GM08714 (cell line): ENCODE results near the gene DRD4.

Source experiments
- H3K4me3 ChIP-seq: fragments of 200-500 bp; sonication (Bioruptor generic); 2 replicates; pipeline ENCODE4 v1.5.1; 2014; ENCODE audit warnings: mild to moderate bottlenecking, low read length, inconsistent platforms
- ZNF274 ChIP-seq: IDR thresholded peaks from 2 replicates; pipeline ENCODE4 v1.6.1; 2012; ENCODE audit warnings: mild to moderate bottlenecking, low read depth, low read length

DRD4 gene

DNA sequence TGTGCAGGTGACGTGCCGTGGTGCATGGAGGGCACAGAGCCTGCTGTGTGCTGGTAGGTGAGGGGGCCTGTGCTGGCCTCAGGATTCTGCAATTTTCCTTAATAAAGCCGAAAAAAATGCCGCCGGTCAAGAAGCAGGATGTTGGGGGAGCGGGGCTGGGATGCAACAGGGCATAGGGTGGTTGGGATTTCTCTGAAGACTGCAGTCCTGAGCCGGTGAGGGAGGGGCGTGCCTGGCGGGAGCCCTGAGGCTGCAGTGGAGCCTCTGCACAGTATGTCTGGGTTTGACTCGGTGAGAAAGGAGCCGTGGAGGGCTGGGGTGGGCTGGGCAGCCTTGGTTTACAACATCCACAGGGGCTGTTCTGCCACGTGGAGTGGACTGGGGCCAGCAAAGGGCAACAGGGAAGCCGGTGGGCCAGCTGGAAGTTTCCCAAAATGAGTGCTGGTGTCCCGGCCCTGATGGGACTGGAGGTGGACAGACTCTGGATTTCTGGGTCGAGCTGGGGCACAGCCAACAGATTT lies 13.7 kb upstream of the DRD4 start:
- TF ChIP-seq ZNF274 = no peak
- H3K4me3 ChIP-seq = no peak overlapping the region

DNA sequence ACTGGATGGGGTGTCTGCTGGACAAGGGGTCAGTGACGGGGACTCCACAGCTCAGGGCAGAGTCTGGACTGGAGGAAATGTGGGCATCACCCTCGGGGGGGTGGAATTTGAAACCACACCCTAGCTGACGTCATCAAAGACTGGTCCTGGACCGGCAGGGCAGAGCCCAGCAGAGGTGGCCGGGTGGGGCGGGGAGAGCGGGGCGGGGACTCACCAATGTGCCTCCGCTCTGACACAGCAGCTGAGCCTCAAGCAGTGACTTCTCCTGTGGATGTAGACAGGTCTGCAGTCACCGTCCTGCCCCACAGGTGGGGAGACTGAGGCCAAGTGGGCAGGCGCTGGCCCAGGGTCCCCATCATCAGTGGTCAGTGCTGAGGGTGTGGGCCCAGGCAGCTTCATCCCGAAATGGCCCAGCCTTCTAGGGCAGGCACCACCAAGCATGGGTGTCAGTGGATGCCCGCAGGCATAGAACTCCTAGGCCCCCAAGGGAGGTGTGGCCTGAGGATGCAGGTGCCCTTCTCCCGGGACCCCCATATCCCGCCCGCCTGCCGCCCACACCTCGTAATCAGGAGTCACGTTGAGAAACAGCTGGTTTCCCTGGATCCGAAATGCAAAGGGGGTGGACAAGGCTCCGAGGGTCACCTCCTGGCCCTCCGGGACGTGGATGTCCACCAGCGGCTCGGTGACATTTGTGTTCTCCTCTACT lies 12.9 kb upstream of the DRD4 start:
- no peak overlapping the region for H3K4me3 ChIP-seq
- TF ChIP-seq ZNF274 = no peak

DNA sequence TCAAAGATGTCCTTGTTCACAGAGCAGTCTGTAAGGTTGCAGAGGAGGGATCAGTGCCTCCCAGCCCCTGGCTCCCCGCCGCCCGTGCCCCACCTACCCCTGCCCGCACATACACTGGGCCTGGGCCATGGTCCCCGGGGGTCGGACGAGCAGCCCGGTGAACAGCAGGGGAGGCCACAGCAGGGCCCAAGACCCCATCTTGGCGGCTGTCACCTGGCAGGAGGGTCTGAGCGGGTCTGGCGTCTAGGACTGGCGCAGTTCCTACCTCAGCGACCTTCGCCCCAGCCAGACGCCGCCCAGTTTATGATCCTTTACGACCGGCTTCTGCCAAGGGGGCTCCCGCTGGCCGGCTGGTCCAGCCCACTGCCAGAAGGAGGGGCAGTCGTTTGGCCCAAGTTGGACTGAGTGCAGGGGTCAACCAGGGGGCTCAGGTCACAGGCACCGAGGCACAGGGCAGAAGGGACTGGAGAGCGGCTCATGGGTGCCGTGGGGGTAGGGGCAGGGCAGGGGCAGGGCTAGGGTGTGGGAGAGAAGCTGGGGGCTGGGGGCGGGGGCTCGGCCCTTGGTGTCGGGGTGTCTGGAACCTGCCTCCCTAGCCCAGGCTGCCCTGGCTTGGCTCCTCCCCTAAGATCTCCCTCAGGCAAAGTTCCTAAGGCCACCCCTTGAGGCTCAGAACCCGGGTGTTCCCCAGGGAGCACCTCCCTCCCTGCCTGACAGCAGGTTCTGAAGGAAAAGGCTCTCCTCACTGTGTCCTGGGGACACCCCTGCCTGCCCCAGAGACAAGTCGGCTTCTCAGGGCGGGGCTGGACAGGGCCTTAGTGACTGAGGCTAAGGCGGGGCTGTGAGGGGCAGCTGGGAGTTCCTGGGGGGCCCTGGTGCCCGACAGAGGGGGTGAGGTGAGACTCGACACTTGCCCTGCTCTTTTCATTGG lies 12.1 kb upstream of the DRD4 start, which contains the start of gene CDHR5:
Gene CDHR5 (minus strand): TSS at position 251 of the 931 bp plus-strand sequence. CDS start 53 bp downstream, at position 198.
- H3K4me3 ChIP-seq = no peak within 1 kb of the TSS
- no peak for TF ChIP-seq ZNF274

DNA sequence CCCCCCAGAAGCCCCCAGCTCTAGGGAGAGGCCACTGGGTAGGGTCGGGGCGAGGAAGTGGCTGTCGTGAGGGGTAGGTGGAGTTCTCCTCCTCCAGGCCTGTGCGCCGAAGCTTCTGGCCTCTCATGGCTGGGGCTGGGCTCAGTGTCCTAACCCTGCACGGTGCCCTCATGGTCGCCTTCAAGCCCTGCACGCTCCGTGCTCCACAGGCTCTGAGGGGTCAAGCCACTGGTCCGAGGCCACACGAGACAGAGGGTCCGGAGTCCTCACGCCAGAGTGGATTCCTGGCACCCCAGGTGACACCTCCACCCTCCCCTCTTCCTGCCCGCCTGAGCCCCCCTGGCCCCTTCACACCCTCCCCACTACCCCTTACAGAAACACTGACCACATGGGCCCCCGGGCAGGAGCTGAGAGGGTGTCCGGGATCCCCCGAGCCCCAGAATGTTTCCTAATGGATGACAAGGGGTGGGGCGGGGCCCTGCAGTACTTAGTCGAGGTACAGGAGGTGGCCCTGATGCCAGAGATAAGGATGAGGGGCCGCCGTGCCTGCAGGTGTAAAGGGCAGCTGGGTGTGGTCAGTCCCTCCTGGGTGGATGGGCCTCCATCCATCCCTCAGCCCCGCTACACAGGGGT lies 11.3 kb upstream of the DRD4 start:
- no peak for TF ChIP-seq ZNF274
- H3K4me3 ChIP-seq = no peak overlapping the region

DNA sequence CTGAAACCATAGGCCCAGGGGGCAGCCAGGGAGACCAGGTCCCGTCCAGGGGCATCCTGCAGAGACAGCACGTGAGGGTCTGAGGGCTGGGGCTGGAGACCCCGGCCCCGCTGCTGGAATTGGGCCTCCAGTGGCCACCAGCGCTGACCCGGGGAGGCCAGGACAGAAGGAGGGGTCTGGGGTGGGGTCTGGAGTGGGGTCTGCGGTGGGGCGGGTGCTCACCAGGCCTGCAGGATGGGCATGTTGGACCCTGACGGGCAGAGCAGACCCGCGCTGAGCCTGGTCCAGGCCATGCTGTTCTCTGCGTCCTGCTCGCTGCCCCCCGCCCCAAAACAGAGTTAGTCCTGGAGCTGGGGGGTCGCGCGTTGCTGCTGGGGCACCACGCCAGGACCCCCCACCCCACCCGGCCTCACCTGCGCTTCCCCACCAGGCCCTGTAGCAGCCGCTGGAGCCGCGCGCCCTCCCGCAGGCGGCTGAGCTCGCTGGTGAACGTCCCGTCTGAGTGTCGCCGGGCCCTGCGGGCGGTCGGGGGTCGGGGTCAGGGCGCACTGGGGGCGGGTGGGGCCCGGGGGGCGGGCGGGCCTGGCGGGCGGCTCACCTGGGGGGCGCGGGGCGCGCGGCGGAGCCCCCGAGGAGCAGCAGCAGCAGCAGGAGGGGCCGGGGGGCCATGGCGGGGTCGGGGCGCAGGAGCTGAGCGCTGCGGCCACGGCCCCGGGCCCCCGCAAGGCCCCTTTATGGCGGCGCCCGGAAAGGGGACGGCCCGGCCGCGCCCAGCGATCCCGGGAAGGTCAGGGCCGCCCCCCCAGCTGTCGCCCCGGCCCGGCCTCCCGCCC lies 10.4 kb upstream of the DRD4 start, which contains the start of gene SCT:
Gene SCT (minus strand): TSS at position 707 of the 833 bp plus-strand sequence. CDS start 38 bp downstream, at position 669.
- no peak within 1 kb of the TSS for H3K4me3 ChIP-seq
- TF ChIP-seq ZNF274 = no peak

DNA sequence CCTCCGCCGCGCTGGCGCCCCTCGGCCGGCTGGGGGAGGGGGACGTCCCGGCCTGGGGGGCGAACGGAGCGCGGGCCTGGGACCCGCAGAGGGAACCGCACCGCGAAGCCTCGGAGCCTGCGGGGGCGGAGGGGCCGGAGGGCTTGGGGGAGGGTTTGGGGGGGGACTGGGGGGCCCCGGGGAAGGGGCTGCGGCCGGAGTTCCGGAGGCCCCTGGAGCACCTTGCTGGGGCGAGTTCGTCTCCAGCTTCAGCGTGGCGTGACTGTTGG lies 9.8 kb upstream of the DRD4 start:
- H3K4me3 ChIP-seq = no peak overlapping the region
- no peak for TF ChIP-seq ZNF274

DNA sequence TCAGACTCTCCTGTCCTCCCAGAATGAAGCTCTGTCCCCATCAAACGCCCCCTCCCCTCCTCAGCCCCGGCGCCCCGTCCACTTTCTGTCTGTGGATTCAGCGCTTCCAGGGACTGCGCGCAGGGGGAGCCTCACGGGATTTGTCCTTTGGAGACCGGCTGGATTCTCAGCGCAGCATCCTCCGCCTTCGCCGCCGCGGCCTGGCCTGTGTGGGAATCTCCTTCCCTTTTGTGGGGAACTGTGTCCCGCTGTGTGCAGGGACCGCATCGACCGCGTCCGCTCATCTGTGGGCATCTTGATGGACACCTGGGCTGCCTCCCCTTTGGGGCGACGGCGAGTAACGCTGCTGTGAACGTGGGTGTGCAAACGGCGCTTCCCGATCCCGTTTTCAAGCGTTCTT lies 9.0 kb upstream of the DRD4 start:
- TF ChIP-seq ZNF274 = no peak
- H3K4me3 ChIP-seq = no peak overlapping the region; the same call in 1 of the 2 replicates

DNA sequence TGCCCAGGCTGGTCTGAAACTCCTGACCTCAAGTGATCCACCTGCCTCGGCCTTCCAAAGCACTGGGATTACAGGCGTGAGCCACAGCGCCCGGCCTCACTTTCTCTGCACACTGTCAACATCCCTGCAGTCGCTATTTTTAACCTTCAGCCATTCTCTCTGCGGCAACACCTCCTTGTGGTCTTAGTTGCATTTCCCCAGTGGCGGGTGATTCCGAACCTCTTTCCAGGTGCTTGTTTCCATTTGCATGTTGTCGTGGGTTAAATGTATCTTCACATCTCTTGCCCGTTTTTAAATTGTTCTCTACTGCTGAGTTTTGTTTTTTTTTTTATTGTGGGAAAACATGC lies 7.9 kb upstream of the DRD4 start:
- H3K4me3 ChIP-seq = no peak overlapping the region; the same call in 1 of the 2 replicates

DNA sequence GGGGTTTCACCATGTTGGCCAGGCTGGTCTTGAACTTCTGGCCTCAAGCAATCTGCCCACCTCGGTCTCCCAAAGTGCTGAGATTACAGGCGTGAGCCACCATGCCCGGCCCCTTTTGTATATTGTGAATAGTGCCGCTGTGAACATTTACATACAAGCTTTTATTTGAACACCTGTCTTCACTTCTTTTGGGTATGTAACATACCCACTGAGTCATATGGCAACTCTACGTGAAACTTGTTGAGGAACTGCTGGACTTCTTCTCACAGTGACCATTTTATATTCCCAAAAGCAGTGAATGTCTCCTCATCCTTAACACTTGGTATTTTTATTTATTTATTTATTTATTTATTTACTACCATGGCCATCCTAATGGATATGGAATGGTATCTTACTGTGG lies 6.2 kb upstream of the DRD4 start:
- H3K4me3 ChIP-seq = no peak overlapping the region
- no peak for TF ChIP-seq ZNF274

More for the DNA sequence above, 7.9 kb upstream of the DRD4 start:
- no peak for TF ChIP-seq ZNF274

DNA sequence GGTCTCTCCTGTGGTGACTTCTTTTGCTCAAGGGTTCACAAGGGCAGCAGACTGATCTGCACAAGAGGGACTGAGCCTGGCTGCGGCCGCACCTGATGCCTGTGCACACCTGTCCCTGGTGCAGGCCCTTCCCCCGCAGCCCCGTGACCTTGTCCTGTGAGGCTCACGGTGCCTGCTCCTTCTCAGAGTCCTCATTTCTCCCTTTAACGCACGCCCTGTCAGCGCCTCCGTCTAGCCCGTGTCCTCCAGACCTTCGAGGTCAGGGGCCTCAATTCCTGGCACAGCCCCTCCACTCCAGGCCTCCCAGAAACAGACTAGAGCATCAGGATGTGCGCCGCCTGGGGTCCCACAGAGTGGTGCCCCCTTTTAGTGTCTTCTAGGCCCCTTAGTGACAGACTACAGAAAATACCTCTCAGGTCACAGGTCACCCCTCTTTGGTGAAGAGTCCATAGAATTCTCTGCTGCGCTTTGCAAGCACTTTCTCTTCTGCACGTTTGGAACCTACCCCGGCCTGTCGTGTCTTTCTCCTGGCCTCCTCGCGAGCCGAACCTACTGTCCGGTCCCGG lies 1.0 kb upstream of the DRD4 start:
- H3K4me3 ChIP-seq = no peak overlapping the region
- TF ChIP-seq ZNF274 = no peak

DNA sequence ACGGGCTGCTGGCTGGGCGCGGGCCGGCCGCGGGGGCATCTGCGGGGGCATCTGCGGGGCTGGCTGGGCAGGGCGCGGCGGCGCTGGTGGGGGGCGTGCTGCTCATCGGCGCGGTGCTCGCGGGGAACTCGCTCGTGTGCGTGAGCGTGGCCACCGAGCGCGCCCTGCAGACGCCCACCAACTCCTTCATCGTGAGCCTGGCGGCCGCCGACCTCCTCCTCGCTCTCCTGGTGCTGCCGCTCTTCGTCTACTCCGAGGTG lies 194 bp downstream of the DRD4 start:
- no peak overlapping the region for H3K4me3 ChIP-seq
- TF ChIP-seq ZNF274 = no peak

DNA sequence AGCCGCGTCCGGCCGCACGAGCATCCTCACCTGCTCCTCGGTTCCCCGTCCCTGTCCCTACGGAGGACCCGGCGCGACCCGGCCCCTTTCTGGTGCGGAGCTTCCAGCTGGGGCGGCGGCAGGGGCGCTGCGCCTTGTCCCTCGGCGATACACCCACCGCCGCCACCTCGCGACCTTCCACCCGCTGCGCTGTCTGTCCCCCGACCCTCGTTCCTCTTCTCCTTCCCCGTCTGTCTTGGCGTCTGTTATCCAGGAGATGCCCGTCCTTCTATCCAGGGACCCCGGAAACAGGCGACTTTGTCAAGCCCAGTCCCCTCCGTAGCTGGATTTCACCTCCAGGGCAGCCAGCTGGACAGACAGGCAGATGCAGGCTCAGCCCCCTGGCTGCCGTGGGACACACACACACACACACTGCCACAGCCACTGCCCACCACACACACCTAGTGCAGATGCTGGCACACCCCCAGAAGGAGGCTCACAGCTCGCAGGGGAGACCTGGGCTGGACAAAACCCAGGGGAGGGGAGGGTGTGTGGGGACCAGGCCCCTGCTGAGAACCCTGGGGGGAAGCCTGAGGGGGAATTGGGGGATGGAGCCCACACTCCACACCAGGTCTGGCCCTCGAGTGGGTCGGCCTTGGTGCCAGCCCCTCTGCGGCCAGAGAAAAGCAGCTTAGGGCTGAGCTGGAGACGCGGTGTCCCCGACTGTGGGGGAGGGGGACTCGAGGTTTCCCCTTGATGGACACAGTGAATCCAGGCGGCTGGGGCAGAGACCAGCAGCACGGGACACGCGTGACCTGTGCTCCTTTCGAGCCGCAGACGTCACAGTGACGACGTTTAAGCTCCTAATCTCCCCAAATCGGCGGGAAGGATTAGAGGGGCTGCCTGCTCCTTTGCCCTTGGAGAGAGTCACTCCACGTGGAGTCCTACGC lies 788 bp downstream of the DRD4 start:
- TF ChIP-seq ZNF274 = no peak
- H3K4me3 ChIP-seq = no peak overlapping the region

DNA sequence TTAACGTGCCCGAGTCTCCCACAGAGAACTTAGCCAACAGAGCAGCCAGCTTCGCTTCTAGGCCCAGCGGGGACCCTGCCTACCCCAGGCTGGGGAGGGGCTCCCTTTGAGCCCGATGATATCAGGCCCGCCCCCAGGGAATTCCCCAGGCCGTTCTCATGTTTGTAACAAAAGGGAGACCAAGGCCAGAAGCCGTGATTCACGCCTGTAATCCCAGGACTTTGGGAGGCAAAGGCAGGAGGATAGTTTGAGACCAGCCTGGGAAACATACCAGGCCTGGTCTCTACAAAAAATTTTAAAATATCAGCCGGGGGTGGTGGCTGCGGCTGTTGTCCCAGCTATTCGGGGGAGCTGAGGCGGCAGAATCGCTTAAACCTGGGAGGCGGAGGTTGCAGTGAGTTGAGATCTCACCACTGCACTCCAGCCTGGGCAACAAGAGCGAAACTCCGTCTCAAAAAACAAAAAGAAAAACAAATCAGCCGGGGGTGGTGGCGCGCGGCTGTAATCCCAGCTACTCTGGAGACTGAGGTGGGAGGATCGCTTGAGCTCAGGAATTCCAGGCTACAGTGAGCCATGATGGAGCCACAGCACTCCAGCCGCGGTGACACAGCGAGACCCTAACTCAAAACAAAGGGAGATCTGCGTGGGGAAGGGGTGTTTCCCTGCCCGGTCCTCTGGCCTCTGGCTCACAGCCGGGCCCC lies 1.7 kb downstream of the DRD4 start:
- no peak for TF ChIP-seq ZNF274
- no peak overlapping the region for H3K4me3 ChIP-seq
